ENCODE results near the gene ERGIC3.
A peak's percentile ranks its signal among the peaks of the same experiment; 100 is the strongest.

The ERGIC3 gene

DNA sequence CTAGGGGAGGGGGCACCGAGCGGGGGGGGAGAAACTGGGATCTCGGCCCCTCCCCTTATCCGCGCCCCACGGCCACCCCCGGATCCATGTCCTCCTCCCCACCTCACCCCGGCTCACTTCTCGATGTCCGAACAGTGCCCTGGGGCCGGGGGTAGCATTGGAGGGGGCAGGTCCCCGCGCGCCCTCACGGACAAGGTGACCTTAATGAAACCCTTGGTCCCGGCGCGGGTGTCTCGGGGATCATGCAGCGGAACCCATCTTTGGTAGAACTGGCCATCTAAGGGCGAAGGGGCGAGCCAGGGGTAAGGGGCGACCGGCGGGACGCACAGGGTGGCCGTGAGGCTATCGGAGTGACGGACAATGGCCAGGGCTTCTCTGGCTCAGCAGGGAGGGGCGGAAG is 60.1 kb downstream of the ERGIC3 start:
- H3K36me3 ChIP-seq (ENCODE audit: control insufficient read depth in 1 of 2, insufficient read depth in 2 of 2, low read length in 2 of 2) = no peaks in the 10 kb centered on the region
- H3K4me1 ChIP-seq (ENCODE audit: control insufficient read depth in 1 of 2, insufficient read depth in 2 of 2, low read length in 2 of 2) = peaks cover 7 to 25% of the 10 kb centered on the region in 2 donors
- H3K27ac ChIP-seq (ENCODE audit: low read depth, low read length) = no peak overlapping the region
- peak overlapping the region in 1 of 2 donors; percentile 53 for H3K9ac ChIP-seq (ENCODE audit: low read depth in 1 of 2, low read length in 2 of 2)
- peaks cover 7 to 8% of the 10 kb centered on the region in 2 donors for H3K27me3 ChIP-seq (ENCODE audit: control insufficient read depth in 1 of 2, insufficient read depth in 2 of 2, low read length in 2 of 2)
- H3K9me3 ChIP-seq (ENCODE audit: control insufficient read depth in 1 of 2, low read length in 2 of 2) = no peaks in the 10 kb centered on the region
- peak overlapping the region; percentile 58 to 66 for H3K4me3 ChIP-seq (ENCODE audit: low read depth in 1 of 2, low read length in 2 of 2)

DNA sequence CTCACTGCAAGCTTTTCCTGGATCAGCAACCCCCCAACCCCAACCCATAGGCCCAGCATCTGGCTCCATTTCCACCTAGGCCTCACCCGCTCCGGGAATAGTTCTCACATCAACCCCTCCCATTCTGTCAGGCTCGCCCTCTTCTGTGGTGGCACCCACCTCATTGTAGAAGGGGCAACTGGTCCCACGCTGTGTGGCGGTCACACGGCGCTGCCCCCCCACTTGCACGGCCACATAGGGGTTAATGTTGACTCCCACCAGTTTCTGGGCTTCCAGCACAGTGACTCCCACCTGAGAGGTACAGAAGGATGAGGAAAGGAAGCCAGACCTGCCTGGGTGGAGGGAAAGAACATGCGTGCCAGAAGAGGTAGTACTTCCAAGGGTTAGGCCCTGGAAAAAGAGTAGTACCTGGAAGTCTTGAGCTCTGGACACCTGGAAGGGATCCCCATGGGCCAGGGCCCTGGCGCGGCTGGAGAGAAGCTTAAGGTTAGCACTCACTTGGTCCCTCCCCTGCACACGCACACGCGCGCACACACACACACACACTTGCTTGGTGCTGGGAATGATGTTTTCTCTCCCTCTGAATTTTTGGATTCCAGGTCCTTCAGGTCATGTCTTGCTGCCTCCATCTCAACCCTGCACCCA is 61.1 kb downstream of the ERGIC3 start:
- Histone ChIP-seq H3K4me1 (ENCODE audit: control insufficient read depth in 1 of 2, insufficient read depth in 2 of 2, low read length in 2 of 2) (peaks cover 7 to 25% of the 10 kb centered on the region in 2 donors), H3K27me3 (ENCODE audit: control insufficient read depth in 1 of 2, insufficient read depth in 2 of 2, low read length in 2 of 2) (peaks cover 7 to 8% of the 10 kb centered on the region in 2 donors), H3K9ac (ENCODE audit: low read depth in 1 of 2, low read length in 2 of 2) (no peak overlapping the region), H3K36me3 (ENCODE audit: control insufficient read depth in 1 of 2, insufficient read depth in 2 of 2, low read length in 2 of 2) (no peaks in the 10 kb centered on the region), H3K4me3 (ENCODE audit: low read depth in 1 of 2, low read length in 2 of 2) (no peak overlapping the region), H3K9me3 (ENCODE audit: control insufficient read depth in 1 of 2, low read length in 2 of 2) (no peaks in the 10 kb centered on the region), H3K27ac (ENCODE audit: low read depth, low read length) (no peak overlapping the region)

DNA sequence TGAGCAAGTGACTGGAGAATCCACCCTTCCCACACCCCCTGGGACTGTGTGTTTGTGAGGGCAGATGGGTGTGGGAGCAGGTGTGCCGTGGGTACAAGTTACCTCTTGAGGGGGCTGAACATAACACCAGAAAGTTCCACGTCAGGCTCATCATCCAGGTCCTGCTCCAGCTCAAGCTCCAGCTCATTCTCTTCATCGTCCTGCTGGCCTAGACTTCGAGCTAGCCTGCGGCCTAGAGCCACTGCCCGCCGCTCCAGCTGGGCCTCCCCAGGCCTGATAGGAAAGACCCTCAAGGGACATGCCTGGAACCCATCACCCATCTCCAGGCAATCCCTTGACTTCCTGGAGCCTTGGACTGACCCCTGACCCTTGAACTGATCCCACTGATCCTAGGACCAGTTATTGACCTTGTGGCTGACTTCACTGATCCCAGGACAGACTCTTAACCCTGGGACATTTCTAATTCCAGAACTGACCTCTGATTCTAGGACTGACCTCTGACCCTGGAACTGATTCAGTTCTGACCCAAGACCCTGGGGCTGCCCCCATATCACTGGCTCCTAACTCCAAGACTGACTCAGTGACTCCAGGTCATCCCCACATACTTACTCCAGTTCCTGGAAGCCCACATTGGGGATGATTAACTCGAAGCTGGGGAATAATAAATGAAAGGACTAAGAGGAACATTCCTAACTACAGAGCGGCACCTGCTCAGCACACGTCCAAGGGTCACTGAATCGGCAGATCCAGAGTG is 62.0 kb downstream of the ERGIC3 start:
- Histone ChIP-seq H3K9me3 (ENCODE audit: control insufficient read depth in 1 of 2, low read length in 2 of 2) (no peaks in the 10 kb centered on the region), H3K9ac (ENCODE audit: low read depth in 1 of 2, low read length in 2 of 2) (no peak overlapping the region), H3K36me3 (ENCODE audit: control insufficient read depth in 1 of 2, insufficient read depth in 2 of 2, low read length in 2 of 2) (no peaks in the 10 kb centered on the region), H3K4me3 (ENCODE audit: low read depth in 1 of 2, low read length in 2 of 2) (no peak overlapping the region), H3K27ac (ENCODE audit: low read depth, low read length) (no peak overlapping the region), H3K27me3 (ENCODE audit: control insufficient read depth in 1 of 2, insufficient read depth in 2 of 2, low read length in 2 of 2) (peaks cover 7 to 8% of the 10 kb centered on the region in 2 donors), H3K4me1 (ENCODE audit: control insufficient read depth in 1 of 2, insufficient read depth in 2 of 2, low read length in 2 of 2) (peaks cover 7 to 18% of the 10 kb centered on the region in 2 donors)

DNA sequence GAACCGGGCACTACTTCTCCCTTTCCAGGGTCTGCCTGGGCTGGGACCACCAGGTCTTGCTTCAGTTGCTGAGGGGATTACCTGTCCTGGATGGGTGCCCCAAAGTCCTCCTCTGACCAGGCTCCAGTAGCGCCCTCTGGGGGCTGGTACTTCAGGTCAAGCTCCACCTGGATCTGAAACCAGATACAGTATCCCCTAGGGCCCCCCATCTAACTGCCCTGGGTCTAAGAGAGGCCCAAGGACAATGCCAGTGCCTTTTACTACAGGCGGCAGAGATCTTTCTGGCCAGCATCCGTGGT is 62.5 kb downstream of the ERGIC3 start:
- Histone ChIP-seq H3K27ac (ENCODE audit: low read depth, low read length) (no peak overlapping the region), H3K27me3 (ENCODE audit: control insufficient read depth in 1 of 2, insufficient read depth in 2 of 2, low read length in 2 of 2) (peaks cover 7 to 8% of the 10 kb centered on the region in 2 donors), H3K9me3 (ENCODE audit: control insufficient read depth in 1 of 2, low read length in 2 of 2) (no peaks in the 10 kb centered on the region), H3K9ac (ENCODE audit: low read depth in 1 of 2, low read length in 2 of 2) (no peak overlapping the region), H3K36me3 (ENCODE audit: control insufficient read depth in 1 of 2, insufficient read depth in 2 of 2, low read length in 2 of 2) (no peaks in the 10 kb centered on the region), H3K4me3 (ENCODE audit: low read depth in 1 of 2, low read length in 2 of 2) (no peak overlapping the region), H3K4me1 (ENCODE audit: control insufficient read depth in 1 of 2, insufficient read depth in 2 of 2, low read length in 2 of 2) (peaks cover 7 to 16% of the 10 kb centered on the region in 2 donors)

DNA sequence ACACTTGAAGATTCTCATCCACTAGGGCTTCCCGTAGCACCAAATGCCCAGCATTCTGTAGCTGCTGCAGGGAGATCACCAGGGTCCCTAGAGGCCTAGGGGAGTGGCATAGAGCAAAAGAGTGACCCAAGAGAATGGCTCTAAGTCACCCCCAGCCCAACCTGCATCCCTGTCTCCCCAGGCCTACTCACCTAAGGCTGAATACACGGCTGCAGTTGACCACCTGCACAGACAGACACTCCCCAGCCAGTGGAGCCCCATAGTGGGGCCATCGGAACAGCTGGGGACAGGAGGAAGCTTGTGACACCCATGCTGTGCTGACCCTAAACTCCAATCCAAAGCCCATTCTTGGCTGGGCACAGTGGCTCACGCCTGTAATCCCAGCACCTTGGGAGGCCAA is 64.2 kb downstream of the ERGIC3 start:
- Histone ChIP-seq H3K27me3 (ENCODE audit: control insufficient read depth in 1 of 2, insufficient read depth in 2 of 2, low read length in 2 of 2) (peaks cover 1 to 2% of the 10 kb centered on the region in 2 donors), H3K27ac (ENCODE audit: low read depth, low read length) (no peak overlapping the region), H3K4me3 (ENCODE audit: low read depth in 1 of 2, low read length in 2 of 2) (no peak overlapping the region), H3K9me3 (ENCODE audit: control insufficient read depth in 1 of 2, low read length in 2 of 2) (no peaks in the 10 kb centered on the region), H3K4me1 (ENCODE audit: control insufficient read depth in 1 of 2, insufficient read depth in 2 of 2, low read length in 2 of 2) (peaks cover 3 to 7% of the 10 kb centered on the region in 2 donors), H3K36me3 (ENCODE audit: control insufficient read depth in 1 of 2, insufficient read depth in 2 of 2, low read length in 2 of 2) (no peaks in the 10 kb centered on the region), H3K9ac (ENCODE audit: low read depth in 1 of 2, low read length in 2 of 2) (no peak overlapping the region)
